CD14-positive monocyte (primary cell): ENCODE measurements around the gene HLCS. TPM values are rescaled to one million over a fixed set of nuclear protein-coding genes. Genes with fewer than 3 reads are reported as not detected.

Experiments
- DNase-seq, 3 donors: peaks; one replicate each; pipeline ENCODE4 v3.0.0-alpha.2; 2011 to 2022
- H2AFZ ChIP-seq: 2 replicates; pipeline ENCODE4 v1.6.0; 2012; ENCODE audit warnings: mild to moderate bottlenecking, low read depth, low read length, inconsistent platforms; ENCODE audit not compliant: insufficient read depth, poor library complexity, severe bottlenecking
- H3K27ac ChIP-seq, 2 donors: 1 replicate in 1 of 2; 2 replicates in 1 of 2; pipeline ENCODE4 v1.5.1; 2012 to 2013; ENCODE audit warnings: low read length in 2 of 2, control low read depth in 1 of 2, inconsistent platforms in 1 of 2, low read depth in 1 of 2, mild to moderate bottlenecking in 1 of 2
- H3K27me3 ChIP-seq, 2 donors: one replicate each; pipeline versions ENCODE4 v1.6.0 to v1.6.1; 2011 to 2013; ENCODE audit warnings: low read length in 2 of 2; ENCODE audit not compliant: control insufficient read depth in 2 of 2, insufficient read depth in 2 of 2
- H3K36me3 ChIP-seq, 2 donors: replicated peaks in 1 of 2; 1 replicate in 1 of 2; 2 replicates in 1 of 2; pipeline versions ENCODE4 v1.5.1 to v1.6.1; 2012 to 2013; ENCODE audit warnings: low read length in 2 of 2, control low read depth in 1 of 2, inconsistent platforms in 1 of 2, mild to moderate bottlenecking in 1 of 2; ENCODE audit not compliant: insufficient read depth in 2 of 2, control insufficient read depth in 1 of 2
- H3K4me1 ChIP-seq, 2 donors: 1 replicate in 1 of 2; 2 replicates in 1 of 2; pipeline versions ENCODE4 v1.5.1 to v1.6.1; 2012 to 2013; ENCODE audit warnings: low read length in 2 of 2, control low read depth in 1 of 2, inconsistent platforms in 1 of 2, mild to moderate bottlenecking in 1 of 2, moderate library complexity in 1 of 2; ENCODE audit not compliant: insufficient read depth in 2 of 2, control insufficient read depth in 1 of 2
- H3K4me2 ChIP-seq: replicated peaks from 2 replicates; pipeline ENCODE3; 2012; ENCODE audit warnings: low read length, moderate library complexity, mild to moderate bottlenecking; ENCODE audit not compliant: poor library complexity, severe bottlenecking; ENCODE audit errors: extremely low read depth
- H3K4me3 ChIP-seq, 3 experiments: fragments of 200-600 bp in 1 of 3; sonication (generic) in 1 of 3; replicated peaks in 1 of 3; 1 replicate in 2 of 3; 2 replicates in 1 of 3; pipeline ENCODE4 v1.5.1; 2011 to 2013; ENCODE audit warnings: low read length in 3 of 3, mild to moderate bottlenecking in 3 of 3, control low read depth in 2 of 3, low read depth in 2 of 3, inconsistent platforms in 1 of 3, moderate library complexity in 1 of 3
- H3K79me2 ChIP-seq: 2 replicates; pipeline ENCODE4 v1.6.0; 2012; ENCODE audit warnings: mild to moderate bottlenecking, control low read depth, inconsistent platforms, low read length, moderate library complexity; ENCODE audit not compliant: insufficient read depth
- H3K9ac ChIP-seq: 2 replicates; pipeline ENCODE4 v1.6.0; 2017; ENCODE audit warnings: low read length, mild to moderate bottlenecking; ENCODE audit not compliant: insufficient read depth, poor library complexity, severe bottlenecking
- H3K9me3 ChIP-seq, 2 donors: replicated peaks in 1 of 2; 1 replicate in 1 of 2; 2 replicates in 1 of 2; pipeline versions ENCODE4 v1.5.1 to v1.6.1; 2012 to 2013; ENCODE audit warnings: low read length in 2 of 2, control low read depth in 1 of 2; ENCODE audit not compliant: control insufficient read depth in 1 of 2, insufficient read depth in 1 of 2
- H4K20me1 ChIP-seq: 2 replicates; pipeline ENCODE4 v1.6.0; 2012; ENCODE audit warnings: mild to moderate bottlenecking, low read length, control low read depth, moderate library complexity; ENCODE audit not compliant: insufficient read depth
- H3K27ac Mint-ChIP-seq, 7 donors: one replicate each; pipeline ENCODE4 v1.8.0; 2020; ENCODE audit warnings: mild to moderate bottlenecking in 7 of 7, mixed read lengths in 7 of 7, moderate library complexity in 6 of 7, inconsistent platforms in 2 of 7
- H3K27me3 Mint-ChIP-seq, 3 donors: one replicate each; pipeline ENCODE4 v1.8.0; 2021 to 2022; ENCODE audit warnings: low read depth in 3 of 3, mild to moderate bottlenecking in 3 of 3, mixed read lengths in 3 of 3, moderate library complexity in 3 of 3, inconsistent platforms in 1 of 3
- H3K36me3 Mint-ChIP-seq, 2 donors: one replicate each; pipeline ENCODE4 v1.8.0; 2020; ENCODE audit warnings: mixed read lengths in 2 of 2, inconsistent platforms in 1 of 2, mild to moderate bottlenecking in 1 of 2
- H3K4me1 Mint-ChIP-seq: one replicate; pipeline ENCODE4 v1.8.0; 2020; ENCODE audit warnings: mild to moderate bottlenecking, mixed read lengths
- H3K4me3 Mint-ChIP-seq, 2 donors: one replicate each; pipeline ENCODE4 v1.8.0; 2020; ENCODE audit warnings: mild to moderate bottlenecking in 2 of 2, mixed read lengths in 2 of 2, moderate library complexity in 1 of 2
- H3K9me3 Mint-ChIP-seq, 7 donors: one replicate each; pipeline ENCODE4 v1.8.0; 2020 to 2022; ENCODE audit warnings: mixed read lengths in 7 of 7, mild to moderate bottlenecking in 6 of 7, moderate library complexity in 6 of 7, inconsistent platforms in 2 of 7
- WGBS: methylation state at CpG from one replicate; pipeline ENCODE4 v1.1.5; 2013; ENCODE audit warnings: missing lambda C conversion rate; ENCODE audit not compliant: insufficient coverage; 5-methylcytosine and 5-hydroxymethylcytosine counted together
- intact Hi-C, 2 donors: fragments of 100-400 bp; cut with micrococcal nuclease; formaldehyde crosslinking; loops; one replicate each; pipeline versions ENCODE4 v1.15.0 to v1.15.1; 2023
- polyA plus RNA-seq, 3 donors: library from polyadenylated mRNA; depleted of rRNA in 1 of 3; unstranded in 2 of 3; stranded (reverse) in 1 of 3; fragments of 300-500 nt in 2 of 3; fragments of >200 nt in 1 of 3; fragmentation: Illumina TruSeq in 2 of 3; gene quantifications; 1 replicate in 2 of 3; 2 replicates in 1 of 3; pipeline ENCODE4 v1.2.3, GENCODE V29; 2012 to 2021
- TF ChIP-seq, protein P1 (sequence below): fragments of 200-600 bp; IDR thresholded peaks from one replicate; pipeline ENCODE4 v1.8.0; 2022; ENCODE audit warnings: antibody characterized with exemption, mild to moderate bottlenecking

Gene HLCS
- polyA plus RNA-seq, 3 donors: 2.1 to 3.1 (median 2.2) TPM

DNA sequence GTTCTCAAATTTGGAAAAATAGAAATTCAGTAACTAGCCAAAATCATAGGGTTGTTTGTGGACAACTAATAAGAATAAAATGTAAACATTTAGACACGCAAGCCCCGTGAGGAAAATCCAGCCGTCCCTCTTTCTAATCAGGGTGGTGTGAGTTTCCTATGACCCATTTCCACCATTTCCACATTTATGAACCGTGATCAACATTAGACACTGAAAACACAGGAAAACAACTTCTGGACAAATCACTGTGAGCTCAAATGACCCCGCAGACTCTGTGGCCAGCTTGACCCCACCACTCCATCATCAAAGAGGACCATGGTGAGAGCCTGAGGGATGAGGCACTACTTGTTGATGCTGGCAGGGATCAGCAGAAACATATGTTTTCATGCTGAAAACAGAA, 166.6 kb downstream of the HLCS start:
- no peak overlapping the region for H2AFZ ChIP-seq
- H3K27me3 ChIP-seq: no peaks in the 10 kb centered on the region
- DNase-seq: no peak
- H3K4me2 ChIP-seq: no peak overlapping the region
- 100% methylated on average over 1 of the region's 5 CpGs for WGBS
- no peaks in the 10 kb centered on the region for H3K79me2 ChIP-seq
- peaks cover 10 to 42% (median 17%) of the 10 kb centered on the region in 7 donors for H3K9me3 Mint-ChIP-seq
- no peak overlapping the region for H3K27ac ChIP-seq
- no peak overlapping the region for H3K27ac Mint-ChIP-seq
- H3K36me3 ChIP-seq: no peaks in the 10 kb centered on the region
- no peak overlapping the region for H3K4me3 Mint-ChIP-seq
- no peaks in the 10 kb centered on the region for H3K4me1 Mint-ChIP-seq
- no peaks in the 10 kb centered on the region for H3K36me3 Mint-ChIP-seq
- H3K27me3 Mint-ChIP-seq: peaks cover 0 to 2% (median 0%) of the 10 kb centered on the region in 3 donors
- TF ChIP-seq, protein P1, sequence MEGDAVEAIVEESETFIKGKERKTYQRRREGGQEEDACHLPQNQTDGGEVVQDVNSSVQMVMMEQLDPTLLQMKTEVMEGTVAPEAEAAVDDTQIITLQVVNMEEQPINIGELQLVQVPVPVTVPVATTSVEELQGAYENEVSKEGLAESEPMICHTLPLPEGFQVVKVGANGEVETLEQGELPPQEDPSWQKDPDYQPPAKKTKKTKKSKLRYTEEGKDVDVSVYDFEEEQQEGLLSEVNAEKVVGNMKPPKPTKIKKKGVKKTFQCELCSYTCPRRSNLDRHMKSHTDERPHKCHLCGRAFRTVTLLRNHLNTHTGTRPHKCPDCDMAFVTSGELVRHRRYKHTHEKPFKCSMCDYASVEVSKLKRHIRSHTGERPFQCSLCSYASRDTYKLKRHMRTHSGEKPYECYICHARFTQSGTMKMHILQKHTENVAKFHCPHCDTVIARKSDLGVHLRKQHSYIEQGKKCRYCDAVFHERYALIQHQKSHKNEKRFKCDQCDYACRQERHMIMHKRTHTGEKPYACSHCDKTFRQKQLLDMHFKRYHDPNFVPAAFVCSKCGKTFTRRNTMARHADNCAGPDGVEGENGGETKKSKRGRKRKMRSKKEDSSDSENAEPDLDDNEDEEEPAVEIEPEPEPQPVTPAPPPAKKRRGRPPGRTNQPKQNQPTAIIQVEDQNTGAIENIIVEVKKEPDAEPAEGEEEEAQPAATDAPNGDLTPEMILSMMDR: no peak
- H3K4me1 ChIP-seq: no peaks in the 10 kb centered on the region
- intact Hi-C loops: no loop called here
- H3K9ac ChIP-seq: no peak overlapping the region
- H3K4me3 ChIP-seq: no peak overlapping the region
- no peaks in the 10 kb centered on the region for H4K20me1 ChIP-seq
- peaks cover 23 to 31% of the 10 kb centered on the region in 2 donors for H3K9me3 ChIP-seq

DNA sequence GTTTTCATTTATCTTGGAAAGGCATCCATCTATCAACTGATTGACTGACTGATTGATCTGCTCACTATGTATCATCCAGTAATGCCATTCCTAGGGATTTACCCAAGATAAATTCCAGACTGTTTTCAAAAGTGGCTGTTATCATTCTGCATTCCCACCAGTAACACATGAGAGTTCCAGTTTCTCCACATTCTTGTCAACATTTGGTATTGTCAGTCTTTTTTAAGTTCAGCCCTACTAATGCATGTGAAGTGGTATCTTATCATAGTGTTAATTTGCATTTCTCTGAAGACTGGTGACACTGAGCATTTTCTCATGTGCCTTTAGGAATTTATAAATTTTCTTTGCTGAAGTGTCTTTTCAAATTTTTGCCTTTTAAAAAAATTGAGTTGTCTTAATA, 168.0 kb downstream of the HLCS start:
- H3K36me3 ChIP-seq: no peaks in the 10 kb centered on the region
- no peak overlapping the region for H3K27ac ChIP-seq
- no peak overlapping the region for H3K4me2 ChIP-seq
- no peaks in the 10 kb centered on the region for H3K4me1 ChIP-seq
- no peaks in the 10 kb centered on the region for H3K27me3 ChIP-seq
- Mint-ChIP-seq H3K4me3 (no peak overlapping the region), H3K36me3 (no peaks in the 10 kb centered on the region), H3K27me3 (peaks cover 0 to 2% (median 2%) of the 10 kb centered on the region in 3 donors), H3K9me3 (peaks cover 19 to 41% (median 20%) of the 10 kb centered on the region in 7 donors), H3K4me1 (no peaks in the 10 kb centered on the region), H3K27ac (no peak overlapping the region)
- intact Hi-C loops: no loop called here
- no peaks in the 10 kb centered on the region for H3K79me2 ChIP-seq
- no peak overlapping the region for H3K9ac ChIP-seq
- TF ChIP-seq, protein P1: no peak
- H2AFZ ChIP-seq: no peak overlapping the region
- peaks cover 23 to 39% of the 10 kb centered on the region in 2 donors for H3K9me3 ChIP-seq
- H4K20me1 ChIP-seq: no peaks in the 10 kb centered on the region
- H3K4me3 ChIP-seq: no peak overlapping the region
- no peak for DNase-seq
